Measurements from ENCODE around the gene ACTR8. TPM values are rescaled to one million over a fixed set of nuclear protein-coding genes. Genes with fewer than 3 reads are reported as not detected.
A peak's percentile ranks its signal among the peaks of the same experiment; 100 is the strongest.

ACTR8 gene
- total and polyA plus RNA-seq, 2 of the 13 experiments (the other 11 are each of a cell fraction or from before 2014, with no cell fraction given) = 15.5 to 29.0 TPM

GRCh38 chr3:53891497-53892285 is 9.7 kb upstream of the ACTR8 start, which contains the start of gene SELENOK (continued):
- TF ChIP-seq ZNF841 (CRISPR knock-in tag; IDR thresholded peaks at IDR 0.05; ENCODE audit: borderline replicate concordance) = no peak
- no peak for TF ChIP-seq MTA3 (CRISPR knock-in tag; IDR thresholded peaks at IDR 0.05)
- no peak for TF ChIP-seq GLI4 (CRISPR knock-in tag; IDR thresholded peaks at IDR 0.05; ENCODE audit: borderline replicate concordance)
- TF ChIP-seq FOXO1 (CRISPR knock-in tag; IDR thresholded peaks at IDR 0.05) = no peak
- no peak for TF ChIP-seq CEBPG (CRISPR knock-in tag; IDR thresholded peaks at IDR 0.05)
- TF ChIP-seq ZFP62 (CRISPR knock-in tag; IDR thresholded peaks at IDR 0.05) = no peak
- no peak for TF ChIP-seq ZNF329 (CRISPR knock-in tag; IDR thresholded peaks at IDR 0.05; ENCODE audit: low read depth)
- TF ChIP-seq, protein P1, sequence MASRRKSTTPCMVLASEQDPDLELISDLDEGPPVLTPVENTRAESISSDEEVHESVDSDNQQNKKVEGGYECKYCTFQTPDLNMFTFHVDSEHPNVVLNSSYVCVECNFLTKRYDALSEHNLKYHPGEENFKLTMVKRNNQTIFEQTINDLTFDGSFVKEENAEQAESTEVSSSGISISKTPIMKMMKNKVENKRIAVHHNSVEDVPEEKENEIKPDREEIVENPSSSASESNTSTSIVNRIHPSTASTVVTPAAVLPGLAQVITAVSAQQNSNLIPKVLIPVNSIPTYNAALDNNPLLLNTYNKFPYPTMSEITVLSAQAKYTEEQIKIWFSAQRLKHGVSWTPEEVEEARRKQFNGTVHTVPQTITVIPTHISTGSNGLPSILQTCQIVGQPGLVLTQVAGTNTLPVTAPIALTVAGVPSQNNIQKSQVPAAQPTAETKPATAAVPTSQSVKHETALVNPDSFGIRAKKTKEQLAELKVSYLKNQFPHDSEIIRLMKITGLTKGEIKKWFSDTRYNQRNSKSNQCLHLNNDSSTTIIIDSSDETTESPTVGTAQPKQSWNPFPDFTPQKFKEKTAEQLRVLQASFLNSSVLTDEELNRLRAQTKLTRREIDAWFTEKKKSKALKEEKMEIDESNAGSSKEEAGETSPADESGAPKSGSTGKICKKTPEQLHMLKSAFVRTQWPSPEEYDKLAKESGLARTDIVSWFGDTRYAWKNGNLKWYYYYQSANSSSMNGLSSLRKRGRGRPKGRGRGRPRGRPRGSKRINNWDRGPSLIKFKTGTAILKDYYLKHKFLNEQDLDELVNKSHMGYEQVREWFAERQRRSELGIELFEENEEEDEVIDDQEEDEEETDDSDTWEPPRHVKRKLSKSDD (CRISPR knock-in tag; IDR thresholded peaks at IDR 0.05; ENCODE audit: low read depth) = peak; percentile 93
- no peak for TF ChIP-seq ZNF615 (CRISPR knock-in tag; IDR thresholded peaks at IDR 0.05; ENCODE audit: borderline replicate concordance)
- TF ChIP-seq, protein P2, sequence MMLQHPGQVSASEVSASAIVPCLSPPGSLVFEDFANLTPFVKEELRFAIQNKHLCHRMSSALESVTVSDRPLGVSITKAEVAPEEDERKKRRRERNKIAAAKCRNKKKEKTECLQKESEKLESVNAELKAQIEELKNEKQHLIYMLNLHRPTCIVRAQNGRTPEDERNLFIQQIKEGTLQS (CRISPR knock-in tag; IDR thresholded peaks at IDR 0.05) = no peak
- no peak for TF ChIP-seq SOX13 (IDR thresholded peaks at IDR 0.05)
- no peak for TF ChIP-seq SOX13 (CRISPR knock-in tag; conservative IDR thresholded peaks at IDR 0.05 in 1 of 2, IDR thresholded peaks at IDR 0.05 in 1 of 2)
- 0 out of 2 replicates have a peak, but pooled peaks have one; percentile 43 for TF ChIP-seq EHMT2 (IDR thresholded peaks at IDR 0.05; ENCODE audit: borderline replicate concordance, low read depth, low read length)
- 0 out of 2 replicates have a peak, but pooled peaks have one; percentile 18 for TF ChIP-seq ZNF564 (CRISPR knock-in tag; IDR thresholded peaks at IDR 0.05)
- peak; percentile 60 for TF ChIP-seq TARDBP (CRISPR knock-in tag; IDR thresholded peaks at IDR 0.05)
- TF ChIP-seq SRSF9 (IDR thresholded peaks at IDR 0.05; ENCODE audit: borderline replicate concordance, insufficient read depth, low read depth, low read length, poor library complexity, severe bottlenecking) = no peak

All from HepG2 (cell line).